OCI-LY7 (cell line): ENCODE results near the gene NPR1.

Source experiments
- CTCF ChIP-seq: fragments of 200-600 bp; sonication (generic); conservative IDR thresholded peaks from 2 replicates; pipeline ENCODE4 v1.5.1; 2014; ENCODE audit warnings: mild to moderate bottlenecking, antibody characterized with exemption, low read length, moderate library complexity, mixed read lengths
- EZH2phosphoT487 ChIP-seq: fragments of 200-600 bp; sonication (generic); IDR thresholded peaks from 2 replicates; pipeline ENCODE4 v1.6.1; 2018; ENCODE audit warnings: low read depth, borderline replicate concordance, mild to moderate bottlenecking, mixed run types, antibody characterized with exemption, low read length, moderate library complexity, mixed read lengths

- no peak for TF ChIP-seq EZH2phosphoT487
- no peak for TF ChIP-seq CTCF
Measured at GRCh38 chr1:153696741-153697140, 18.3 kb downstream of the NPR1 start.
